Measurements from ENCODE around the gene ZFAND2B.
A peak's percentile ranks its signal among the peaks of the same experiment; 100 is the strongest.

ZFAND2B gene

DNA sequence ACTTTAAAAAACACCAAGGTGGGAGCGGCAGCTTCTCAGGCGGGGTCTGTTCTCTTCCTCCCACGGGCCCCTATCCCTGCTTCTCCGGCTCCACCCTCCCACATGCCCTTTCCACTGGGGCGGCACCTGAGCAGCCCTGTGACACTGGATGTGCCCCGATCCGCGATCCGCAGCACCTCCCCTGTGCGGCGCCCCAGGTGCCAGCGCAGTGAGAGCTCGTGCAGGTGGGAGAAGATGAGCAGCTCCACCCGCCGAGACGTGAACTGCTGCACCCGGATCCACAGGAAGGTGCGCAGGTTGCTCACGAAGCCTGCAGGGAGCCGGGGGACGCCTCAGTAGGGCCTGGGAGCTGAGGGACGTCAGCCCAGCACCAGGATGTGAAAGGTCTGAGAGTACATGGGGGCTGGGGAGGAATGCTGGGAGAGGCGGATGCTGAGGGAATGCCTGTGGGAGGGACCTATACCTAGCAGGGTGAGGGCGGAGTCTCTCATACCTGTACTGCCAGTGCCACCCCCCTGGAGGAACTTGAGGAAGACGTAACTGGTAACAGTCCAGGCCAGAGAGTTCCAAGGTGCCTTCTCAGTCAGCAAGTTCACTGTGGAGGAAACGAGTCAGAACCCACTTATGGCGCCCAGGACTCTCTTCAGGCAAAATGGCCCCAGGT, 9.4 kb downstream of the ZFAND2B start:
- TF ChIP-seq GATA1 (IDR thresholded peaks at IDR 0.05; ENCODE audit: low read depth, low read length), result no peak
- no peak for TF ChIP-seq POLR2A (IDR thresholded peaks at IDR 0.05; ENCODE audit: low read length)
- DNase-seq, result no peak

DNA sequence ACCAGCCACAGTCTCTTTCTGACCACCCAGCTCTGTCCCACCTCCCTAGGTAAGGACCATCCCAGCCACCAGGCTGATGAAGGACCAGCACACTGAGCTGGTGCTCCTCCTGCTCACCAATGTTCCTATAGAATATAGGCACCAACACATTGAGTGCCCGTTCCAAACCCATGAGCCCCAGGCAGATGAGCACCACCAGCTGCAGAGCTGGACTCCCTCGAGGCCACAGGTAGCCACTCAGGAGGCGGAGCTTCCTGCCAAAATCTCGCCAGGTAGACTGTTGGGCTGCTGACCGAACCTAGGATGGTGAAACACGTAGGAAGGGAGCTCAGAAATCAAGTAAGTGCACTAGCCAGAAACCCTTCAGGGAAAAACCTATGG, 9.9 kb downstream of the ZFAND2B start:
- TF ChIP-seq POLR2A (IDR thresholded peaks at IDR 0.05; ENCODE audit: low read length), result no peak
- no peak for TF ChIP-seq GATA1 (IDR thresholded peaks at IDR 0.05; ENCODE audit: low read depth, low read length)
- no peak for DNase-seq

DNA sequence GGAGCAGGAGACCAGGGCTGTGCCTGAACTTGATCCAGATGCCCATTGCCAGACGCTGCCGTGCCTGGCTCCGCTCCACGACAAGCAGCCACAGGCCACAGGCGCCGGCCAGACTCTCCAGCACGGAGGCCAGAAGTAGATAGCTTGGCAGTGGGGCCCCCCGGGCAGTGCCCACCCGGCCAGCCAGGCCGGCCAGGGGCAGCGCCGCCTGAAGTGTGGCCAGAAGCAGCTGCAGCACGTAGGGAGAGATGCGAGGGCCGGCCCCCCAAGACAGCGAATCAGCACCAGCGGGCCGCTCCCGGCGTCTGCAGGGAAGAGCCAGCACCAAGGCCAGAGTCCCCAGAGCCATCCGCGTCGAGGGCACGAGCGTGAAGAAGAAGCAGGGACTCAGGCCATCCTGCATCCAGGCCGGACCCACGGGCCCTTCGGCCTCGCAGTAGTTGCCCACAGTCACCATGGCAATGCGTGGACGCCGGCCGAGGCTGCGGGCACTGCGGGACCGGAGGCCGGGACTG, 11.7 kb downstream of the ZFAND2B start:
- TF ChIP-seq GATA1 (IDR thresholded peaks at IDR 0.05; ENCODE audit: low read depth, low read length) (no peak), POLR2A (IDR thresholded peaks at IDR 0.05; ENCODE audit: low read length) (no peak)
- DNase-seq, result peak; percentile 86 to 88

DNA sequence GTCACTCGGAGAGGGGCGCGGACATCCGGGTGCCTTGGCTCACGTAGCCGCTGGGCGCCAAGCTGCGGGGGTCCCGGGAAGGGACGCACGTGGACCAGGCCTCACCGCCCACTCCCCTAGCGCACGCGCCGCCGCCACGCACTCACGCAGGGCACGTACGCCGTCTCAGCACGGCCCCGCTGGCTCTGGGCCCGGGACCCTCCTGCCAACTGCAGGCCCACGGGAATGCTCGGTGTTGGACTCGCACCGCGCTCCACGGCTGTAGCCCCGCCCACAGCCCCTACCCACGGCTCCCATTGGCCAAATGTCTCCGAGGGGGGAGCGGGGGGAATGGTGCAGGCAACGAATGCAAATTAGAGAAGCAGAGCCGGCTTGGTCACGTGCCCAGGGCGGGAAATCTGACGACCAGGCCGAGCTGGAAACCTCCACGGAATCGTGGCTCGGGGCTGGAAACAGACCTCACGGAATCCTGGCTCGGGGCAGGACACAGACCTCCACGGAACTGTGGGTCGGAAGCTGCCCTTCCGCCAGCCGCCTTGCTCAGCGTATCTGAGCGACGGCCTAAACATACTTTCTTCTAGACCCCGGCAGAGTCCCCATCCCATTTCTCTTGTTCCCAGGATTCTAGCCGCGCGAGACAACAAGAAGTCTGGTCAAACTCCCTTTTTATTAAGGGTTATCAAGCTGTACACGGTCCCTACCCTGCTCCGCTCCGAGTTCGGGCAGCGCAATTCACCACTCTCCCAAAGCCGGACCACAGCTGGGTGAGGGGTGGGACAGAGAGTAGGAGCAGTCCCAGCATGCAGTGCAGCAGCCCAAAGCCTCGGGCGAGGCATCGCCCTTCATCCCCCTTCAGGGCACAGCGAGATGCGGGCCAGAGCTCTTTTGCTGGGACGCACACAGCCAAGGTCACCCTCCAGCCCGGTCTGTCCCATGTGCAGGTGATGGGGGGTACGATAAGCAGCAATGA, 12.4 kb downstream of the ZFAND2B start, which contains the start of gene ABCB6:
ABCB6 (minus strand) TSS at position 227 of the 970 bp plus-strand sequence. CDS start 285 bp downstream, outside the sequence.
- peak; percentile 95 for TF ChIP-seq POLR2A (IDR thresholded peaks at IDR 0.05; ENCODE audit: low read length)
- no peak for TF ChIP-seq GATA1 (IDR thresholded peaks at IDR 0.05; ENCODE audit: low read depth, low read length)
- peak; percentile 95 to 97 for DNase-seq

DNA sequence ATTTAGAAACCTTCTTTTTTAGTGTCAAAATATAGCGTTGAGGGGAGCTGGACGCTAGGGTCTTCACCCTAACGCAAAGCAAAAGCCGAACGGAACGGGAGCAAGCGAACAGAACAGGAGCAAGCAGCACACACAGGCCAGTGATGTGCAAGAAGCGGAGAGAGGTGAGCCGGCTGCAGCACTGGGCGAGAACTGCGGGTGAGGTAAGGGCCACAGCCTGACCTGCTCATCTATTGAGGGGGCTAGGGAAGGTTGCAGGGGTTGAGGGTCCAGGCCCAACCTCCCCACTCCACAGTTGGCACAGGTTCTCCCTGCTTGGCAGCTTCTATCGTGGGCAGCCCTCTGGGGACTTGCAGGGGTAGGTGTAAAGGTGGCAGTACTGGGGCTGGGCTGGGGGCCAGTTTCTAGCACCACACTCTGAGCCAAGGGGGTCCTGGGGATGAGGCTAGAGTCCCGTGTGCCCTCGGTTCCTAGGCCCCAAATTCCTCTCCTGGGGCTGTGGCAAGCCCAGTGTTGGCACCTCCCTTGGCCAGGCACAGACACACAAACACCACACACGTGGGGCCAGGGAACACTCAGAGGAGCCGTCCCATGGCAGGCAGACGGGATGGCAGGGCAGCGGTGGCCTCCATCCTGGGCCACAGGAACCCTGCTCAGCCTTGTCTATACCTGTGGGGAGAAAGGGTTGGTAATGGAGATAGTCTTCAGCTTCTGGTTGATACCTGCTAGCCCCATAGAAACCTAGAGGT, 13.4 kb downstream of the ZFAND2B start:
- TF ChIP-seq GATA1 (IDR thresholded peaks at IDR 0.05; ENCODE audit: low read depth, low read length), result no peak
- no peak for TF ChIP-seq POLR2A (IDR thresholded peaks at IDR 0.05; ENCODE audit: low read length)
- no peak for DNase-seq

DNA sequence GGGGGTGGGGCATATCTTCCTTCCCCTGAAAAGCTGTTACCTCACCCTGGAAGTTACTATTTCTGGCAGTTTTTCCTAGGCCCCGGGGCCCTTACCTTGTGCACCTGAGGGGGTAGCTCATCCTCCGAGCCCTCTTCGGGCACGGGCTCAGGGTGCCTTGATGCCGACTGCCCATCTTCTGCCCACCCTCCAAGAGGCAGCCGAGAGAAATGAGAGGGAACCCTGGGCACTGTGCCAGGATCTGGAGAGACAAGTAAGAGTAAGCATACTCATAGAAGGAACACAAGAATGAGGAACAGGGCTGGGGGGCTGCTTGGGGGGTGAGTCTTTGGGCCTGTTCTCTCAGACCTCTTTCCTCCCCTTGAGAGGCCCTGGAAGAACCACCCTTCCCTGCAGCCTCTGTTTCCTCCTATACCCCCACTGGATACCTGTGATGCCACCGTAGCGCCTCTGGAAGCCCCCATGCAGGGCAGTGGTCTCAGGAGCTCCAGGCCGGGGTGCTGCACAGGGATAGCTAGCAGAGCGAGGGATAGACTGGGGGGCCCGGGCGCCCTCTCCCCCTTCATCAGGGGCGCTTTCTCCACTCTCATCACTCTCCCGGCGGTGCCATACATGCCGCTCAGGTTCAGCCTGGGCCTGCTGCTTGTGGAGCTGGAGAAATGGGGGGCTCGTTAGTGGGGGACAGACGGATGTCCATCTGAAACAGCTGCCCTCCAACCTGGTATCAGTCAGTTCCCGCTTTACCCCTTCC, 14.2 kb downstream of the ZFAND2B start:
- peak in 1 of 2 experiments; percentile 60 for DNase-seq
- TF ChIP-seq POLR2A (IDR thresholded peaks at IDR 0.05; ENCODE audit: low read length) (no peak), GATA1 (IDR thresholded peaks at IDR 0.05; ENCODE audit: low read depth, low read length) (no peak)

DNA sequence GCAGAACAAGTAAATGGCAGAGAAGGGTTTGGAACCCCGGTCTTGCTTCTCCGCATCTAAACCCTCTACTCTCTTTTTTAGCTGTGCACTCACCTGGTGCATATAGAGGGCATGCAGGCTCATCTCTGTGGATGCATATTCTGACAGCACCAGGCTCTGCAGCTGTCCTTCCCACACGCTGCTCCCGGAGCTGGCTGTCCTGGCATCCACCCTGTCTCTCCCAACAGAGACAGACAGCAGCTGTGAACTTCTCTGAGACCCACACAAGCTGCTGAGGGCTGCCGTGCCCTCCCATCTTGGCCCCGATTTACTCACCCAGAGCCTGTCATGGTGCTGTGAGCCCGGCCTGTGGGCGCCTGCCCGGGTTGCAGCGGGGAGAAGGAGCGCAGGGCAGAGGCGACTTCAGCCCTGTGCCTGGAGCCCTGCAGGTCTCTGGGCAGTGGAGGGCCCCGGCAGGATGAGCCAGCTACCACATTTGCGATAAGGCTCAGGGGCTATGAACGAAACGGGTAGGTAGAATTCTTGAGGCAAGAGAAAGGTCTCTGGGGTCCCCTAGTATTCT, 15.5 kb downstream of the ZFAND2B start:
- DNase-seq, result no peak
- no peak for TF ChIP-seq POLR2A (IDR thresholded peaks at IDR 0.05; ENCODE audit: low read length)
- no peak for TF ChIP-seq GATA1 (IDR thresholded peaks at IDR 0.05; ENCODE audit: low read depth, low read length)

DNA sequence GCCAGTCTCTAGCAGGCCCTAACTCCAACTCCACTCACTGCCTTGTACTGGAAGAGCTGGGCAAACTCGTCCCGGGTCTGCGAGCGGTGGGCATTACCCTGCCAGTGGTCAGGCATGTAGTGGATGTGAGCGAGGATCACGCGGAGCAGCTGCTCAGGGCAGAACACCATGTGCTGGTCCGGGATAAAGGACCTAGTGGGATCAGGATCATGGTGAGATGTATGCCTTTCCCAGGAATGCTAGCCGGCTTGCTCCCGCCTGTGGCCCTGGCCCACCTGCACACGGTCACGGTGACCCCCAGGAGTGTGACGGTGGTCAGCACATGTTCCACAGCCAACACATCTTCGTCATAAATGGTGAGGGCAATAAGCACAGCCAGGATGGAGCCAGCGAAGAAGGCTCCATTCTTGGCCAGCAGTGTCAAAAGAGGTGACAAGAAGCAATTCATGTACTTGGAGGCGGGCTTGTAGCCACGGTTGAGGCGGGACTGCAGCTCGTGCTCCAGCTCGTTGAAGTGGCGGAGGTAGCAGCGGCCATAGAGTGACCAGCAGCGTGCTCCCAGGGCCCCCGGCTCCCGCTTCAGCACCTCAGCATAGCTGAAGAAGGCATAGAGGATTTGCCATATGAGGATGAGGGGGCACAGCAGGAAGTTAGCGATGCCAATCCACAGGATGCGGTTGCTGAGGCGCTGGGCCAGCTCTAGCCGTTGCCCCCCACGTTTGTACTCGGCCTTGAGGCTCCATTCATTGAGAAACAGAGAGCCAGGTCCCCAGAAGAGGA, 17.4 kb downstream of the ZFAND2B start:
- TF ChIP-seq POLR2A (IDR thresholded peaks at IDR 0.05; ENCODE audit: low read length) (no peak), GATA1 (IDR thresholded peaks at IDR 0.05; ENCODE audit: low read depth, low read length) (no peak)
- DNase-seq, result no peak

DNA sequence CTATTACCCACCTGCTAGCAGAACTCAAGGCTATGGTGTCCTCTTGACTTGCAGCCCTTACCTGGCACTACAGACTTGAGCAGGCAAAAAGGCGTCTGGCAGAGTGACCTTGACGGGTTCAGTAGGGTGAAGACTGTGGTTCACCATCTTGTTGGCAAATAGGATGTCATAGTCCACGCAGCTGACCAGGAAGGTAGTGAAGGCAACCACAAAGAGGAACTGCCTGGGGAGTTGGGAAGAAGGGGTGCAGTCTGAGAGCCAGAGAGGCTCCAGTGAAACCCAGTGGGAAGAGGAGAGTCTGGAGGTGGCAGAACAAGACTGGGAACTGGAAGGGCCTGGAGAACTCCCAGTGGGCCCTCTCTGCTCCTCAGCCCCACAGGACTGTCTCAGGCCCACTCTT, 18.8 kb downstream of the ZFAND2B start:
- no peak for DNase-seq
- no peak for TF ChIP-seq POLR2A (IDR thresholded peaks at IDR 0.05; ENCODE audit: low read length)
- TF ChIP-seq GATA1 (IDR thresholded peaks at IDR 0.05; ENCODE audit: low read depth, low read length), result no peak

DNA sequence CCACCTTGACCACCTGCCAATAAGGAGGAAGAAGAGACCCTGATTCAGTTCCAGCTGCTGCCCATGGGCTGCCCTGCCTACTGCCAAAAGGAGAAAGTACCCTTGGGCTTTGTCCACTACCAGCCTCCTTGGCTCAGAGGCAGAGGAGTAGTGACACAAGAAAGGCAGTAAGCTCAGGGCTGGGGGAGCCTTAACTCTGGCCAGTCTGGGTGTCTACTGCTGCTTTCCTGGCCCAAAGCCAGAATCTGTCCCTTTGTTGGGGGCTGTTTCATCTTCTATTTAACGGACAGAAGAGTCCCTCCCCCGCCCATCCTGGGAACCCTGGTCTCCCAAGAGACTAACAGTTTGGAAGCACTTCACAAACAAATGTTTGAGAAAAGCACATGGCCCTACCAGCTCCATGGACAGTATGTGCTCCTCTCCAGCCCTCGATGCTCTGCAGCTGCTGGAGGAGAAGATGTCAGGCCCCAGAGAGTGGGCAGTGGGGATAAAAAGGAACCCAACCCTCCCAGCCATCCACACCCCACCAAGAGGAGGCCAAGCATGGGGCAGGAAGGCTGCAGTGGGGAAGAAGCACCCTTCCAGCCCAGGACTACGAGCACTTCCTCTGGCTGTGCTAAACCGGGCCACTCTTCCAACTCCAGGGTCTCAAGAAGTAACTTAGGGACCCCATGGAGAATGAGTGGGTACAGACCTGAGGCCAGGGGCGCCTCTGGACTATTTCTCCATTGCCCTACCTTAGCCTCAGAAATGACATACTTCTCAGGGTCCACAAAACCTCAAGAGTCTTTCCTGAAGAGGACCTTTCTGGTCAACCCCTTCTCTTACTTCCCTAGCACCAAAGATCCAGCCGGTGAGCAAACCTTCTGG, 21.7 kb downstream of the ZFAND2B start:
- no peak for TF ChIP-seq GATA1 (IDR thresholded peaks at IDR 0.05; ENCODE audit: low read depth, low read length)
- TF ChIP-seq POLR2A (IDR thresholded peaks at IDR 0.05; ENCODE audit: low read length), result no peak
- peak; percentile 50 to 64 for DNase-seq

DNA sequence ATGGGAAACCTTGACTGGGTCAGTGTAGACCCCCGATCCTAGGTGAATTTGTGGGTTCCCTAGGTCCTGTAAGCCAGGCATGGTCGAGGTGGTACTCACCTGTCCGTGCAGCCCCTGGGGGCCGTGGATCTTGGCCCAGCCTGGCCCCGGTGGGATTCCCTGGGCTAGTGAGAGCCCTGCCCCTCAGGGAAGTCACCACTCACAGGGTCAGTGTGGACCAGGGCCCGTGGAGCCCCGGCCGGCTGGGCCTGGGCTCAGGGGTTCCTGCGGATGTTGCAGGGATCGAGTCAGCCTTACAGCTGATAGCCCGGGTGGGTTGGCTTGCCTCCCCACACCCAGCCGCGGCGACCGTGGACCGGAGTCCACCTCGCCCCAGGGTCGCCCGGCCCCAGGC, 22.3 kb downstream of the ZFAND2B start:
- TF ChIP-seq GATA1 (IDR thresholded peaks at IDR 0.05; ENCODE audit: low read depth, low read length) (no peak), POLR2A (IDR thresholded peaks at IDR 0.05; ENCODE audit: low read length) (no peak)

More for the DNA sequence above, 22.3 kb downstream of the ZFAND2B start:
- no peak for DNase-seq

All from erythroblast (primary cell).